H9 (cell line): Measurements from ENCODE around the gene CXXC1. TPM values are rescaled to one million over a fixed set of nuclear protein-coding genes. Genes with fewer than 3 reads are reported as not detected.

Experiments
- DNase-seq: peaks from one replicate; pipeline ENCODE4 v3.0.0-alpha.2; 2017
- H2AFZ ChIP-seq: one replicate; pipeline ENCODE4 v1.6.1; 2013; ENCODE audit warnings: mild to moderate bottlenecking, low read length, control low read depth, moderate library complexity
- H2AK5ac ChIP-seq: 2 replicates; pipeline ENCODE4 v1.6.1; 2013; ENCODE audit warnings: low read length, control low read depth, mixed read lengths; ENCODE audit not compliant: insufficient read length
- H2BK120ac ChIP-seq: one replicate; pipeline ENCODE4 v1.6.1; 2013; ENCODE audit warnings: low read depth, mild to moderate bottlenecking, low read length, control low read depth, inconsistent platforms; ENCODE audit not compliant: poor library complexity, severe bottlenecking
- H2BK12ac ChIP-seq: 2 replicates; pipeline ENCODE4 v1.6.1; 2013; ENCODE audit warnings: low read length, control low read depth, mixed read lengths, low read depth; ENCODE audit not compliant: insufficient read length
- H2BK15ac ChIP-seq: 2 replicates; pipeline ENCODE4 v1.6.1; 2013; ENCODE audit warnings: low read depth, low read length, control low read depth
- H2BK20ac ChIP-seq: one replicate; pipeline ENCODE4 v1.6.1; 2013; ENCODE audit warnings: low read depth, mild to moderate bottlenecking, low read length, control low read depth, inconsistent platforms; ENCODE audit not compliant: poor library complexity, severe bottlenecking
- H2BK5ac ChIP-seq: 2 replicates; pipeline ENCODE4 v1.6.1; 2013; ENCODE audit warnings: low read length, control low read depth, mixed read lengths; ENCODE audit not compliant: insufficient read length
- H3K14ac ChIP-seq: 2 replicates; pipeline ENCODE4 v1.6.1; 2013; ENCODE audit warnings: low read length, control low read depth; ENCODE audit not compliant: insufficient read depth
- H3K18ac ChIP-seq: 2 replicates; pipeline ENCODE4 v1.6.1; 2013; ENCODE audit warnings: low read depth, mild to moderate bottlenecking, mixed read lengths, low read length, control low read depth; ENCODE audit not compliant: insufficient read length
- H3K23ac ChIP-seq: 2 replicates; pipeline ENCODE4 v1.6.1; 2013; ENCODE audit warnings: low read length, control low read depth, mixed read lengths, low read depth; ENCODE audit not compliant: insufficient read length
- H3K23me2 ChIP-seq: 2 replicates; pipeline ENCODE4 v1.6.1; 2013; ENCODE audit warnings: low read depth, mild to moderate bottlenecking, mixed read lengths, low read length, control low read depth; ENCODE audit not compliant: insufficient read length, poor library complexity, severe bottlenecking
- H3K27ac ChIP-seq: 2 replicates; pipeline ENCODE4 v1.5.1; 2013; ENCODE audit warnings: low read length, control low read depth, mixed read lengths, low read depth; ENCODE audit not compliant: insufficient read length
- H3K27me3 ChIP-seq: 2 replicates; pipeline ENCODE4 v1.6.1; 2013; ENCODE audit warnings: low read length, control low read depth, inconsistent platforms; ENCODE audit not compliant: insufficient read depth
- H3K4ac ChIP-seq: 2 replicates; pipeline ENCODE4 v1.6.1; 2013; ENCODE audit warnings: low read depth, mild to moderate bottlenecking, control low read depth, inconsistent platforms, low read length, moderate library complexity
- H3K4me1 ChIP-seq: 2 replicates; pipeline ENCODE4 v1.6.1; 2013; ENCODE audit warnings: low read length, control low read depth, inconsistent platforms; ENCODE audit not compliant: insufficient read depth
- H3K4me2 ChIP-seq: 2 replicates; pipeline ENCODE4 v1.6.1; 2013; ENCODE audit warnings: low read length, control low read depth, mixed read lengths; ENCODE audit not compliant: insufficient read length, insufficient read depth
- H3K56ac ChIP-seq: 2 replicates; pipeline ENCODE4 v1.6.1; 2013; ENCODE audit warnings: low read depth, mild to moderate bottlenecking, mixed read lengths, low read length, control low read depth; ENCODE audit not compliant: insufficient read length
- H3K79me1 ChIP-seq: 2 replicates; pipeline ENCODE4 v1.6.1; 2013; ENCODE audit warnings: low read depth, mild to moderate bottlenecking, moderate library complexity, low read length, control low read depth, inconsistent platforms; ENCODE audit not compliant: insufficient read depth, poor library complexity, severe bottlenecking
- H3K79me2 ChIP-seq: 2 replicates; pipeline ENCODE4 v1.6.1; 2013; ENCODE audit warnings: low read length, control low read depth, inconsistent platforms; ENCODE audit not compliant: insufficient read depth
- H3K9ac ChIP-seq: 2 replicates; pipeline ENCODE4 v1.6.1; 2013; ENCODE audit warnings: low read length, control low read depth, mixed read lengths; ENCODE audit not compliant: insufficient read length; ENCODE audit errors: extremely low read depth
- H3K9me3 ChIP-seq: one replicate; pipeline ENCODE4 v1.6.1; 2013; ENCODE audit warnings: low read depth, low read length, inconsistent platforms; ENCODE audit not compliant: control insufficient read depth
- H3T11ph ChIP-seq: one replicate; pipeline ENCODE4 v1.6.1; 2013; ENCODE audit warnings: mild to moderate bottlenecking, low read length, control low read depth, inconsistent platforms
- H4K20me1 ChIP-seq: one replicate; pipeline ENCODE4 v1.6.1; 2013; ENCODE audit not compliant: control insufficient read depth, insufficient read length, insufficient read depth
- H4K5ac ChIP-seq: 2 replicates; pipeline ENCODE4 v1.6.1; 2013; ENCODE audit warnings: low read depth, mild to moderate bottlenecking, mixed read lengths, low read length, control low read depth; ENCODE audit not compliant: insufficient read length
- H4K8ac ChIP-seq: replicated peaks from 2 replicates; pipeline ENCODE4 v1.6.1; 2013; ENCODE audit warnings: low read length, control low read depth, mixed read lengths, low read depth; ENCODE audit not compliant: insufficient read length
- H4K91ac ChIP-seq: 2 replicates; pipeline ENCODE4 v1.6.1; 2013; ENCODE audit warnings: low read depth, mild to moderate bottlenecking, moderate library complexity, mixed read lengths, low read length, control low read depth; ENCODE audit not compliant: insufficient read length
- H3K27ac Mint-ChIP-seq, 3 experiments: 2 replicates in 2 of 3; 3 replicates in 1 of 3; pipeline ENCODE4 v1.8.0; 2020 to 2021; ENCODE audit warnings: mixed read lengths in 3 of 3, mild to moderate bottlenecking in 1 of 3, moderate library complexity in 1 of 3
- H3K27me3 Mint-ChIP-seq: 2 replicates; pipeline ENCODE4 v1.8.0; 2021; ENCODE audit warnings: low read depth, mild to moderate bottlenecking, moderate library complexity, mixed read lengths
- H3K36me3 Mint-ChIP-seq, 3 experiments: 2 replicates in 2 of 3; 3 replicates in 1 of 3; pipeline ENCODE4 v1.8.0; 2020 to 2021; ENCODE audit warnings: low read depth in 3 of 3, mixed read lengths in 3 of 3; ENCODE audit not compliant: insufficient read depth in 1 of 3
- H3K4me1 Mint-ChIP-seq, 2 experiments: 2 replicates each; pipeline ENCODE4 v1.8.0; 2020; ENCODE audit warnings: mixed read lengths in 2 of 2
- H3K4me3 Mint-ChIP-seq, 2 experiments: 2 replicates in 1 of 2; 3 replicates in 1 of 2; pipeline ENCODE4 v1.8.0; 2020 to 2021; ENCODE audit warnings: mild to moderate bottlenecking in 2 of 2, mixed read lengths in 2 of 2, moderate library complexity in 1 of 2
- H3K9me3 Mint-ChIP-seq, 2 experiments: 2 replicates in 1 of 2; 3 replicates in 1 of 2; pipeline ENCODE4 v1.8.0; 2020; ENCODE audit warnings: mild to moderate bottlenecking in 2 of 2, mixed read lengths in 2 of 2, moderate library complexity in 1 of 2
- total RNA-seq: library from RNA; stranded (reverse); gene quantifications from 2 replicates; pipeline ENCODE4 v1.2.1, GENCODE V29; 2021
- TF ChIP-seq, protein P1 (sequence below): fragments of 200-600 bp; sonication (generic); conservative IDR thresholded peaks from 3 replicates; pipeline ENCODE4 v1.8.0; 2021; ENCODE audit warnings: antibody characterized with exemption, mild to moderate bottlenecking

The CXXC1 gene
- total RNA-seq, 1 experiment from 2014 or later: 95.9 TPM

DNA sequence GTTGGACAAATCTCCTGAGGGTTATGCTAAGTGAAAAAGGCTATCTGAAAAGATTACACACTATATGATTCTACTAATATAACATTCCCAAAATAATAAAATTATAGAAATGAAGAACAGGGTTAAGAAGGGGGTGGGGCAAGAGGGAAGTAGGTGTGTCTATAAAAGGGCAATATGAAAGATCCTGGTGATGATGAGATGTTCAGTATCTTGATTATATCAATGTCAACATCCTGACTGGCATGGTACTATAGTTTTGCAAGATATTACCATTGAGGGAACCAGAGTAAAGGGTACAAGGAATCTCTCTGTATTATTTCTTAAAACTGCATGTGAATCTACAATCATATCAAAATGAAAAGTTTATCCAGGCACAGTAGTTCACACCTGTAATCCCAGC, 37.9 kb downstream of the CXXC1 start:
- no peak overlapping the region for H4K91ac ChIP-seq
- no peak overlapping the region for H2BK20ac ChIP-seq
- no peaks in the 10 kb centered on the region for H3K23me2 ChIP-seq
- H2AK5ac ChIP-seq: no peak overlapping the region
- H3K14ac ChIP-seq: no peak overlapping the region
- peaks cover 0 to under 1% of the 10 kb centered on the region in 2 experiments; a peak in 1 of 5 replicates for H3K9me3 Mint-ChIP-seq
- H3K4me1 Mint-ChIP-seq: peaks cover 5 to 10% of the 10 kb centered on the region in 2 experiments; a peak in 3 of 4 replicates
- H2AFZ ChIP-seq: no peak overlapping the region
- no peak for DNase-seq
- no peak overlapping the region for H3K18ac ChIP-seq
- H4K5ac ChIP-seq: no peak overlapping the region
- no peak overlapping the region for H4K8ac ChIP-seq
- H3K4me1 ChIP-seq: no peaks in the 10 kb centered on the region; the same call in 1 of the 2 replicates
- H2BK5ac ChIP-seq: no peak overlapping the region
- no peak overlapping the region for H3K56ac ChIP-seq
- no peaks in the 10 kb centered on the region for H3K79me1 ChIP-seq
- H2BK120ac ChIP-seq: no peak overlapping the region
- no peak overlapping the region for H3K4ac ChIP-seq
- H2BK12ac ChIP-seq: no peak overlapping the region
- no peak overlapping the region for H3K23ac ChIP-seq
- H3K36me3 Mint-ChIP-seq: no peaks in the 10 kb centered on the region
- H3K4me3 Mint-ChIP-seq: no peak overlapping the region
- H2BK15ac ChIP-seq: no peak overlapping the region
- H4K20me1 ChIP-seq: no peaks in the 10 kb centered on the region
- no peak overlapping the region for H3K9ac ChIP-seq
- H3K4me2 ChIP-seq: no peak overlapping the region
- no peak overlapping the region for H3K27ac ChIP-seq
- H3K27me3 Mint-ChIP-seq: no peaks in the 10 kb centered on the region; the same call in 1 of the 2 replicates
- H3T11ph ChIP-seq: no peak overlapping the region
- H3K27me3 ChIP-seq: no peaks in the 10 kb centered on the region
- H3K9me3 ChIP-seq: no peaks in the 10 kb centered on the region
- no peak overlapping the region for H3K27ac Mint-ChIP-seq
- H3K79me2 ChIP-seq: no peaks in the 10 kb centered on the region
- TF ChIP-seq, protein P1, sequence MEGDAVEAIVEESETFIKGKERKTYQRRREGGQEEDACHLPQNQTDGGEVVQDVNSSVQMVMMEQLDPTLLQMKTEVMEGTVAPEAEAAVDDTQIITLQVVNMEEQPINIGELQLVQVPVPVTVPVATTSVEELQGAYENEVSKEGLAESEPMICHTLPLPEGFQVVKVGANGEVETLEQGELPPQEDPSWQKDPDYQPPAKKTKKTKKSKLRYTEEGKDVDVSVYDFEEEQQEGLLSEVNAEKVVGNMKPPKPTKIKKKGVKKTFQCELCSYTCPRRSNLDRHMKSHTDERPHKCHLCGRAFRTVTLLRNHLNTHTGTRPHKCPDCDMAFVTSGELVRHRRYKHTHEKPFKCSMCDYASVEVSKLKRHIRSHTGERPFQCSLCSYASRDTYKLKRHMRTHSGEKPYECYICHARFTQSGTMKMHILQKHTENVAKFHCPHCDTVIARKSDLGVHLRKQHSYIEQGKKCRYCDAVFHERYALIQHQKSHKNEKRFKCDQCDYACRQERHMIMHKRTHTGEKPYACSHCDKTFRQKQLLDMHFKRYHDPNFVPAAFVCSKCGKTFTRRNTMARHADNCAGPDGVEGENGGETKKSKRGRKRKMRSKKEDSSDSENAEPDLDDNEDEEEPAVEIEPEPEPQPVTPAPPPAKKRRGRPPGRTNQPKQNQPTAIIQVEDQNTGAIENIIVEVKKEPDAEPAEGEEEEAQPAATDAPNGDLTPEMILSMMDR: no peak
